WTC11 (cell line): ENCODE measurements around the gene WDPCP. TPM values are rescaled to one million over a fixed set of nuclear protein-coding genes. Genes with fewer than 3 reads are reported as not detected.
A peak's percentile ranks its signal among the peaks of the same experiment; 100 is the strongest.

Experiments used
- ATAC-seq: fragments of 200-7000 bp; cut with Tn5 transposase; 2 replicates; pipeline ENCODE4 v1.10.0; 2021; ENCODE audit warnings: mild to moderate bottlenecking, moderate library complexity
- CTCF ChIA-PET: fragments of 300-600 bp; sonication (Branson Sonifier 250); formaldehyde crosslinking; loops from one replicate; lab custom pipeline; 2021; ENCODE audit warnings: antibody characterized with exemption; lab: Charles Lee
- POLR2A ChIA-PET: fragments of 350-600 bp; sonication (Branson Sonifier 250); formaldehyde crosslinking; loops from one replicate; lab custom pipeline; 2021; ENCODE audit warnings: antibody characterized with exemption; lab: Charles Lee
- DNase-seq: peaks from one replicate; pipeline ENCODE4 v3.0.0; 2021; ENCODE audit warnings: low spot score
- H3K27ac Mint-ChIP-seq: 2 replicates; pipeline ENCODE4 v1.8.0; 2021; ENCODE audit warnings: mixed read lengths
- H3K27me3 Mint-ChIP-seq: 2 replicates; pipeline ENCODE4 v1.8.0; 2021; ENCODE audit warnings: low read depth, mild to moderate bottlenecking, moderate library complexity, mixed read lengths
- H3K36me3 Mint-ChIP-seq: 2 replicates; pipeline ENCODE4 v1.8.0; 2021; ENCODE audit warnings: mixed read lengths
- H3K4me1 Mint-ChIP-seq: 2 replicates; pipeline ENCODE4 v1.8.0; 2022; ENCODE audit warnings: mixed read lengths
- H3K4me3 Mint-ChIP-seq: 2 replicates; pipeline ENCODE4 v1.8.0; 2021; ENCODE audit warnings: mild to moderate bottlenecking, moderate library complexity, mixed read lengths
- H3K9me3 Mint-ChIP-seq: 2 replicates; pipeline ENCODE4 v1.8.0; 2021; ENCODE audit warnings: mixed read lengths
- AR ChIP-seq: fragments of 250-450 bp; sonication (Bioruptor Pico); IDR thresholded peaks from 2 replicates; pipeline ENCODE4 v1.9.0; 2021; ENCODE audit warnings: mild to moderate bottlenecking
- CREM ChIP-seq: sonication (generic); formaldehyde crosslinking; IDR thresholded peaks from 2 replicates; pipeline ENCODE4 v1.8.1; 2022; ENCODE audit warnings: mild to moderate bottlenecking, missing genetic modification reagents, moderate library complexity
- E2F5 ChIP-seq: sonication (generic); formaldehyde crosslinking; IDR thresholded peaks from 2 replicates; pipeline ENCODE4 v1.8.1; 2022; ENCODE audit warnings: mild to moderate bottlenecking, moderate library complexity, missing genetic modification reagents
- EMX1 ChIP-seq: fragments of 250-450 bp; sonication (Bioruptor Pico); IDR thresholded peaks from 2 replicates; pipeline ENCODE4 v1.8.0; 2021; ENCODE audit warnings: mild to moderate bottlenecking
- ESRRA ChIP-seq: sonication (generic); formaldehyde crosslinking; IDR thresholded peaks from 2 replicates; pipeline ENCODE4 v1.8.1; 2022; ENCODE audit warnings: mild to moderate bottlenecking, missing genetic modification reagents, borderline replicate concordance
- ETV6 ChIP-seq: sonication (generic); formaldehyde crosslinking; IDR thresholded peaks from 2 replicates; pipeline ENCODE4 v1.8.1; 2022; ENCODE audit warnings: mild to moderate bottlenecking, missing genetic modification reagents
- FOXP4 ChIP-seq: sonication (generic); formaldehyde crosslinking; IDR thresholded peaks from 2 replicates; pipeline ENCODE4 v1.8.0; 2022; ENCODE audit warnings: mild to moderate bottlenecking, missing genetic modification reagents
- GRHL2 ChIP-seq: fragments of 250-450 bp; sonication (Bioruptor Pico); IDR thresholded peaks from 2 replicates; pipeline ENCODE4 v1.8.0; 2022; ENCODE audit warnings: mild to moderate bottlenecking, moderate library complexity; ENCODE audit not compliant: insufficient replicate concordance, severe bottlenecking
- IRF2 ChIP-seq: sonication (generic); formaldehyde crosslinking; IDR thresholded peaks from 2 replicates; pipeline ENCODE4 v1.8.0; 2022; ENCODE audit warnings: low read depth, missing genetic modification reagents, borderline replicate concordance
- NR3C1 ChIP-seq: sonication (generic); formaldehyde crosslinking; conservative IDR thresholded peaks from 2 replicates; pipeline ENCODE4 v1.8.1; 2023; ENCODE audit warnings: low read depth, mild to moderate bottlenecking, missing genetic modification reagents
- OVOL2 ChIP-seq: fragments of 250-450 bp; sonication (Bioruptor Pico); IDR thresholded peaks from 2 replicates; pipeline ENCODE4 v1.9.0; 2021; ENCODE audit warnings: mild to moderate bottlenecking, borderline replicate concordance
- SMAD4 ChIP-seq: sonication (generic); formaldehyde crosslinking; IDR thresholded peaks from 2 replicates; pipeline ENCODE4 v1.8.0; 2022; ENCODE audit warnings: mild to moderate bottlenecking, missing genetic modification reagents
- SOX15 ChIP-seq: fragments of 250-450 bp; sonication (Bioruptor Pico); IDR thresholded peaks from 2 replicates; pipeline ENCODE4 v1.9.0; 2021; ENCODE audit warnings: mild to moderate bottlenecking
- SP1 ChIP-seq: sonication (generic); formaldehyde crosslinking; conservative IDR thresholded peaks from 2 replicates; pipeline ENCODE4 v1.8.1; 2022; ENCODE audit warnings: missing genetic modification reagents
- STAT6 ChIP-seq: sonication (generic); formaldehyde crosslinking; conservative IDR thresholded peaks from 2 replicates; pipeline ENCODE4 v1.8.1; 2023; ENCODE audit warnings: mild to moderate bottlenecking, low read depth, missing genetic modification reagents, moderate library complexity
- TCF7 ChIP-seq: sonication (generic); formaldehyde crosslinking; IDR thresholded peaks from 2 replicates; pipeline ENCODE4 v1.8.0; 2022; ENCODE audit warnings: mild to moderate bottlenecking, low read depth, missing genetic modification reagents, moderate library complexity
- ZBTB21 ChIP-seq: sonication (generic); formaldehyde crosslinking; IDR thresholded peaks from 2 replicates; pipeline ENCODE4 v1.8.1; 2023; ENCODE audit warnings: mild to moderate bottlenecking, missing genetic modification reagents, borderline replicate concordance
- ZNF121 ChIP-seq: sonication (generic); formaldehyde crosslinking; IDR thresholded peaks from 2 replicates; pipeline ENCODE4 v1.8.0; 2023; ENCODE audit warnings: missing genetic modification reagents
- ZNF138 ChIP-seq: sonication (generic); formaldehyde crosslinking; conservative IDR thresholded peaks from 2 replicates; pipeline ENCODE4 v1.8.1; 2022; ENCODE audit warnings: mild to moderate bottlenecking, moderate library complexity, missing genetic modification reagents
- ZNF423 ChIP-seq: fragments of 250-450 bp; sonication (Bioruptor Pico); IDR thresholded peaks from 2 replicates; pipeline ENCODE4 v2.1.2; 2022; ENCODE audit warnings: mild to moderate bottlenecking, moderate library complexity
- total RNA-seq: library from RNA; stranded (reverse); gene quantifications from 3 replicates; pipeline ENCODE4 v1.2.3, GENCODE V29; 2021
- TF ChIP-seq, protein P1 (sequence below): sonication (generic); formaldehyde crosslinking; IDR thresholded peaks from 2 replicates; pipeline ENCODE4 v1.8.1; 2022; ENCODE audit warnings: missing genetic modification reagents, borderline replicate concordance
- TF ChIP-seq, protein P2 (sequence below): sonication (generic); formaldehyde crosslinking; IDR thresholded peaks from 2 replicates; pipeline ENCODE4 v1.8.1; 2023; ENCODE audit warnings: mild to moderate bottlenecking, missing genetic modification reagents, moderate library complexity
- TF ChIP-seq, protein P3 (sequence below): fragments of 250-450 bp; sonication (Bioruptor Pico); IDR thresholded peaks from 2 replicates; pipeline ENCODE4 v1.9.0; 2021; ENCODE audit warnings: mild to moderate bottlenecking

Gene WDPCP
- total RNA-seq, 1 experiment from 2014 or later, result 10.9 TPM

DNA sequence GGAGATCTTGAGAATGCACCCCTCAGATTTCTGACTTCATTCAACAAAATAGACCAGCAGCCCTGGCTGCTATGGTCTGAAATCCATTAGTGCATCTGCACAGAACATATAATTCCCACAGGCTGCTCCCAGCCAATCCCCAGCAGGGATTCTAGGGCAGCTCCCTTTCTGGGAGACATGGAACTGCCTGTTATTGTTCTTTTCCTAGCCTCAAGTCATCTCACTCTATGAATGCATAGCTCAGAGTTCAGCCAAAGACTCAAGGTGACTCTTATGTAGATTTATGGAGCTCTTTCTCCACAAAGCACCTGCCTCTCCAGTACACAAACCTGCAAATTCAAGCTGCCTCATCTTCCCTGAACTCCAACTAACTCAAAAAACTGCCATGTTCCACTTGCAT is 241.9 kb downstream of the WDPCP start:
- Mint-ChIP-seq H3K27ac (peak overlapping the region; percentile 22; the same call in 1 of the 2 replicates), H3K36me3 (peaks cover 19% of the 10 kb centered on the region), H3K4me1 (peaks cover 13% of the 10 kb centered on the region), H3K9me3 (peaks cover 32% of the 10 kb centered on the region), H3K27me3 (no peaks in the 10 kb centered on the region; the same call in 1 of the 2 replicates), H3K4me3 (no peak overlapping the region)
- DNase-seq (no peak), ATAC-seq (peak; percentile 86)
- ChIA-PET POLR2A (interaction anchor here (0.6 kb wide), 1 partner anchor 1014 kb away, joined by 3 read pairs; no protein-coding TSS in a partner anchor), CTCF (interaction anchor here (0.8 kb wide), 1 partner anchor 78 kb away, joined by 3 read pairs; no protein-coding TSS in a partner anchor)
- TF ChIP-seq ZNF121 (no peak), TCF7 (CRISPR knock-in tag) (no peak), SOX15 (CRISPR knock-in tag) (no peak), STAT6 (no peak), ZNF423 (no peak), OVOL2 (no peak)

GRCh38 chr2:63345285-63345633 is 243.0 kb downstream of the WDPCP start:
- CTCF ChIA-PET, result no interaction called here
- no peak for TF ChIP-seq CREM (CRISPR knock-in tag)
- TF ChIP-seq, protein P1, sequence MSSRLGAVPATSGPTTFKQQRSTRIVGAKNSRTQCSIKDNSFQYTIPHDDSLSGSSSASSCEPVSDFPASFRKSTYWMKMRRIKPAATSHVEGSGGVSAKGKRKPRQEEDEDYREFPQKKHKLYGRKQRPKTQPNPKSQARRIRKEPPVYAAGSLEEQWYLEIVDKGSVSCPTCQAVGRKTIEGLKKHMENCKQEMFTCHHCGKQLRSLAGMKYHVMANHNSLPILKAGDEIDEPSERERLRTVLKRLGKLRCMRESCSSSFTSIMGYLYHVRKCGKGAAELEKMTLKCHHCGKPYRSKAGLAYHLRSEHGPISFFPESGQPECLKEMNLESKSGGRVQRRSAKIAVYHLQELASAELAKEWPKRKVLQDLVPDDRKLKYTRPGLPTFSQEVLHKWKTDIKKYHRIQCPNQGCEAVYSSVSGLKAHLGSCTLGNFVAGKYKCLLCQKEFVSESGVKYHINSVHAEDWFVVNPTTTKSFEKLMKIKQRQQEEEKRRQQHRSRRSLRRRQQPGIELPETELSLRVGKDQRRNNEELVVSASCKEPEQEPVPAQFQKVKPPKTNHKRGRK (CRISPR knock-in tag), result no peak
- no peak for TF ChIP-seq FOXP4 (CRISPR knock-in tag)
- TF ChIP-seq, protein P2, sequence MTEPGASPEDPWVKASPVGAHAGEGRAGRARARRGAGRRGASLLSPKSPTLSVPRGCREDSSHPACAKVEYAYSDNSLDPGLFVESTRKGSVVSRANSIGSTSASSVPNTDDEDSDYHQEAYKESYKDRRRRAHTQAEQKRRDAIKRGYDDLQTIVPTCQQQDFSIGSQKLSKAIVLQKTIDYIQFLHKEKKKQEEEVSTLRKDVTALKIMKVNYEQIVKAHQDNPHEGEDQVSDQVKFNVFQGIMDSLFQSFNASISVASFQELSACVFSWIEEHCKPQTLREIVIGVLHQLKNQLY (CRISPR knock-in tag), result no peak
- TF ChIP-seq AR (CRISPR knock-in tag), result no peak
- TF ChIP-seq ESRRA (CRISPR knock-in tag), result no peak
- TF ChIP-seq TCF7 (CRISPR knock-in tag), result no peak
- TF ChIP-seq ZNF138 (CRISPR knock-in tag), result no peak
- TF ChIP-seq, protein P3, sequence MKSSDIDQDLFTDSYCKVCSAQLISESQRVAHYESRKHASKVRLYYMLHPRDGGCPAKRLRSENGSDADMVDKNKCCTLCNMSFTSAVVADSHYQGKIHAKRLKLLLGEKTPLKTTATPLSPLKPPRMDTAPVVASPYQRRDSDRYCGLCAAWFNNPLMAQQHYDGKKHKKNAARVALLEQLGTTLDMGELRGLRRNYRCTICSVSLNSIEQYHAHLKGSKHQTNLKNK (CRISPR knock-in tag), result no peak
- no peak for TF ChIP-seq EMX1 (CRISPR knock-in tag)
- no peak for TF ChIP-seq GRHL2 (CRISPR knock-in tag)
- TF ChIP-seq ZBTB21, result no peak
- TF ChIP-seq SP1 (CRISPR knock-in tag), result no peak
- TF ChIP-seq SMAD4 (CRISPR knock-in tag), result no peak
- TF ChIP-seq IRF2 (CRISPR knock-in tag), result no peak
- no peak for TF ChIP-seq NR3C1
- TF ChIP-seq ZNF423, result no peak
- no peak for TF ChIP-seq E2F5 (CRISPR knock-in tag)
- TF ChIP-seq ETV6 (CRISPR knock-in tag), result no peak
- ATAC-seq (no peak), DNase-seq (no peak)
- H3K36me3 Mint-ChIP-seq, result peaks cover 19% of the 10 kb centered on the region
- H3K27me3 Mint-ChIP-seq, result no peaks in the 10 kb centered on the region; the same call in 1 of the 2 replicates
- POLR2A ChIA-PET, result no interaction called here
- H3K4me3 Mint-ChIP-seq, result no peak overlapping the region
- peaks cover 28% of the 10 kb centered on the region for H3K9me3 Mint-ChIP-seq
- peaks cover 13% of the 10 kb centered on the region for H3K4me1 Mint-ChIP-seq
- H3K27ac Mint-ChIP-seq, result no peak overlapping the region
